COLO668 (cell line): ENCODE measurements around the gene FAM149B1.
"Not testable (repeated sequence)": the region's sequence is repeated elsewhere in the genome, so short reads cannot be mapped to it uniquely, and the experiment has no call there.

ENCODE experiments used
- DNase-seq: peaks from one replicate; lab custom pipeline; 2025; ENCODE audit not compliant: unreplicated experiment; lab: John Stamatoyannopoulos, UW

Gene FAM149B1

DNA sequence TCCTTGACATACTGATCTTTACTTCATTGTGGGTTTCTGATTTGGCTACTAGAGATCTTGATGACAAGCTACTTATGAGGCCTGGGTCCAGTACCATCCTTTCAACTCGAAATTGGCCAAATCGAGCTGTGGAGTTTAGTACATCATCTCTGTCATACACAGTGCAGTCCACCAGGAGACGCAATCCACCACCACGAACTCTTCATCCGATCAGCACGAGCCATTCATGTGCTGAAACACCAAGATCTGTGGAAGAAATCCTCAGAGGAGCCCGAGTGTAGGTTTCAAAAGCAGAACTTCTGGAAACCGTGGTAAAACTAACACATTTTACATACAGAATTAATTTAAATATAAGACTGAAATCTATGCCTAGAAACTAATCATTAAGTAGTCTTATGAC lies 65.0 kb downstream of the FAM149B1 start:
- no peak for DNase-seq

DNA sequence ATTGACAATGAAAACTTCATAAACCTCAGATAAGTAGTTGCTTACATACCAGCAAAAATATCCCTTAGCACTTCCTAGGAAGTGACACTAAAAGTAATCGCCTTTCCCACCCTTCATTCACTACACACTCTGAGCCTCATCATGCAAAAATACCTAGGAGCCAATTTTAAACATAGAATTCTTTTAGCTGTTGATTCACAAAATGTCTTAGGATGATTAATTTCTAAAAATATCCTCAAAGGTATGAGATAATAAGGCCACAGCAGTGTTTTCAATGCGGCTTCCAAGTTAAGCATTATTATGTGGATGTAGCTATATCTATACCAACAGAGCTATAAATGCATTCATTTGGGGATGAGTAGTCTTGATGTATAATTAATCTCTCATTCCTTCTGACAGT lies 66.0 kb downstream of the FAM149B1 start:
- no peak for DNase-seq

DNA sequence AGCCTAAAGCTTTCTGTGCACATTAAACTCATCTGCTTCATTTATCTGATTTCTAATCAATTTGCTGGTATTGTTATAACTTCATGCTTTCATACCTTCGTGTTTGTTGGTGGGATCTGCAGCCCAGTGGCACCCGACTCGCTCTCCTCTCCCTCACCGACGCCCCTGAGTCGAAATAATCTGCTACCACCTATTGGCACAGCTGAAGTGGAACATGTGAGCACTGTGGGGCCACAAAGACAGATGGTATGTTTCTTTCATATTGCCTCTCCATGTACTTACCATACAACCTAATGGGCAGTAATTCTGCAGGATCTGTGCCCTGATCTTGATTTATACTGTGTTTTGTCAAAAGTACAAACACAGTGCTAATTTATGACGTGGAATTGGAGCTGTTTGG lies 66.8 kb downstream of the FAM149B1 start:
- DNase-seq = no peak

DNA sequence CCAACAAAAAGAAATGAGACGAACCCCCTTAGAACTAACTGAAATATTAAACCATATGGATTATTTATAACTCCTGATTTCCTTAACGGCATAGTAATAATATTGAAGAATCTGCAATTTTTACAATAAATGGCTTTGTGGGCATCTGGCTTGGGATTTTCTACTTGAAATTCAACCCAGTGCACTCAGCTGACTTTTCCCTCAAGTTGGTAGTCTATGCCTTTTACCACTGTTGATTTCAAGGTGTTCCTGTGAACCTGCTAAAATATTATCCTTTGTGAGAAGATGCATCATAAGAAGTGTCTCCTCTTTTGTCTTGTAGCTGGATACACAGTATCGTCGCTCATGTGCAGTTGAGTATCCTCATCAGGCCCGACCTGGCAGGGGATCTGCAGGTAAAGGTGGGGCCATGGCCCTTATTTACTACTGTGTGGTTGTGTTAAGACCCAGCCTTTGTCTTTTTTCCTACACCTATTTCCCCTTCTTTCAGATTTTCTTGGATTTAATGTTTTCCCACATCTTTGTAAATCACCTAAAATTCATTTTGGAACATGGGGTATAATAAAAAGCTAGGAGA lies 71.2 kb downstream of the FAM149B1 start:
- DNase-seq = no peak

DNA sequence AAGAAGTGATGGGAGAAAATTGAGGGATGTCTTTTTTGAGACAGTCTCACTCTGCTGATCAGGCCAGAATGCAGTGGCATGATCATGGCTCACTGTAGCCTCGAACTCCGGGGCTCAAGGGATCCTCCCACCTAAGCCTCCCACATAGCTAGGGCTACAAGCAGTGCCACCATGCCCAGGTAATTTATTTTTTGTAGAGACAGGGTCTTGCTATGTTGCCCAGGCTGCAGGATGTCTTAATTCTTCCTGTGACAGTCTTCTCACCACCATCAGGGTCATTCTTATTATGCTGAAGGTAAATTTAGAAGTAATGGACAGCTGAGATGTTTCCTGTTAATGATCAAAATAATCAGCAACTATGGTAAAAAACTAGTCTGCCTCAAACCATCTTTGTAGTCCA lies 72.0 kb downstream of the FAM149B1 start:
- DNase-seq = no peak

DNA sequence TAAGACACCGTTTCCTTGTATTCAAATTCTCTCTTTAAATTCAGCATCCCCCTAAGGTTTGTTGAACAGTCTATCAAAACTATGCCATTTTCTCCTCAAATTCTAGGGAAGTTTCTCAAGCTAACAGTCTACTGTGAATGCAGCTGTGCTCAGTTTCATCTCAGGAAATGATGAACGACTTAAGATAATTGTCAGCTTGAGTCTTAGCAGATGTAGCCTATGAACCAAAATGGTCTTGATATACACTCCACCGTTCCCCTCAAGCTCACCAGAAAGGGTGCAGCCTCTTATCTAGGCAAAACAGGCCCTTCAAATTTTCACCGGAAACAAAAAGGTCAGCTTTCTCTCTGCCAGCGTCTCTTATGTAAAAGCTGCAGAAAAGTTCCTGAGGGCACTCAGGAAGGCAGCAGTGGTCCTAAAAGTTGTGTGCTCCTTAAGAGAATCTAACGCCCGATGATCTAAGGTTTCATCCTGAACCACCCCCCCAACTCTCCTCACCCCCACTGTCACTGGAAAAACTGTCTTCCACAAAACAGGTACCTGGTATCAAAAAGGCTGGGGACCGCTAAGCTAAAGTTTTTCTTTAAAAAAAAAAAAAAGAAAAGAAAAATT lies 77.1 kb downstream of the FAM149B1 start:
- no peak for DNase-seq

DNA sequence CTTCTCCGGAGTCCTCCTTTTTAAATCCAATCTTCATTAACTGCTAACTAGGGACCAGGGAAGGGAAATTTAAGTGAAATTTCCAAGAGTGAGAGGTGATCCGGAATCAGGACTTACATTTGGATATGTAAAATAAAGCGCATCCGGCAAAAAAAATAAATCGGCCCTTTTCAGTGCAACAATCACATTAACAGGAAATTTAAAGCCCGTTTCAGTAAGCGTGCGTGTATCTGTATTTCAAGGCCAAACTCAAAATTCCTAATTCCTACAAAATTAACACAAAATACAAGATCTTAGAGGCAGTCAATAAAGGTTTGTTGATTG lies 78.4 kb downstream of the FAM149B1 start:
- DNase-seq = no peak

DNA sequence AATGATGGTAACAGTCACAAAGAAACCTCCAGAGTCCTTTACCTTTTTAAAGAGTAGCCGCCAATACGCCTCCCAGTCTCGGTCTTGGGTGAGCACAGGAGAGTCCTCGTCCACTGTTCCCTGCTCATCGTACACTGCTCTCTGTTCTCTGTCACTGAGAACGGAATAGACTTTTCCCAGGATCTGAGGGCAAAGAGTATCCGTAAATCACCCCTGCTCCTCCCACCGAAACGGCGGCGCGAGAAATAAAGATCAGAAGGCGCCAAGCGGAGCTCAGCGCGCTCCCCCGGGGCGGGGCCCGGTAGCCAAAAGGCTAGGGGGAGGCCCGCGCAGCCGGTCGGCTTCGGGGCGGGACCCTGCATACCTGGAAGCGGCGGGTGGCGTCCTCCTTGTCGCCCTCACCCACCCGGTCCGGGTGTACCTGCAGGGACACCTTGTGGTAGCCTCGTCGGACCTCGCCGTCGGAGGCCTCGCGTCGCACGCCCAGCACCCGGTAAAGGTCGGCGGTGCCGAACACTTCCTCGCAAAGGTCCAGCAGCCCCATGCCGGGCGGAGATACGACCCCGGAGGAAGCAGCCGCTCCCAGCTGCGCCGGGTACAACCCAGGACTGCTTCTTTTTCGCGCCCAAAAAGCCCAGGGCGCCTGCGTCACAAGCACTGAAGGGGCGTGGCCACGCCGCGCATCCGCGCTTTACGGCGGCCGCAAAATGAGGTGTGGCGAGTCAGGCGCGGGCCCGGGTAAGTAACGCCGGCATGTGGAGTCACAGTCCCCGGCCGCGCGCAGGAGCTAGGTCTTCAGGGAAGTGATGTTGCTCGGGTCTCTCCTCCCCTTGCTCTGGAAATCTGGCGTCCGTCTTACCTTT lies 79.0 kb downstream of the FAM149B1 start, which contains the start of gene DNAJC9:
Gene DNAJC9 (minus strand): TSS at position 610 of the 863 bp plus-strand sequence. CDS start 66 bp downstream, at position 544.
- peak; percentile 94 for DNase-seq

DNA sequence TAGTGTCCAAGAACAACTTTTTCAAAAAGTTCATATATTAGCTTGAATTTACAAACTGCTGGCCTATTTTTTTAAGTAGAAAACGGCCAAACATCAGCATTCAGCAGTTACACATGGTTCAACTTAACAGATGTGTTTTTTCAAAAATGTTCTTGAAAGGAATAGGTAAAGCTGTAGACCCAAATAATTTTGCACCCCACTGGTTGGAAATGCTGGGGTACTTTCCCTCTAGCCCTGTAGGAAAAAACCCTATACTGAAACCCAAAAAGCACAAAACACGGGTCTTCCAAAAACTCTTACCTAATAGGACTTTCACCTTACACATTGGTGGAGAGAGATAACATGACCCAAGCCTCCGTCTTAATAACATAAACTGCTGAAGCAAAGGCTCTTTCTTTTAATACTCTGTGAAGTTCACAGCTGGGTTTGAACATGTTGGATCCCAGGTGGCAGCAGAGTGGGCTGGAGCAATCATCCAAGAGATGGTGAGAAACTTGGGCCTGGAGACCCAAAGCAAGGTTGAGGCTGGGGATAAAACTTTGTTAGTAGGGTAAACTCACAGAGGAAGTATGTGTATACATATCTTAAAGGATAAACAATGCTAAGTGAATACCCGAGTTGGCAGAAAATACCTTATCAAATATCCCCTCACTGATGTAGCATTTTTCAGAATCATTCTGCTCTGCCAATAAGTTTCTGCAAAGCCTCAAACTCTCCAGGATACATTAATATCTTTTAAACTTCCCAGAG lies 79.8 kb downstream of the FAM149B1 start:
- no peak for DNase-seq

DNA sequence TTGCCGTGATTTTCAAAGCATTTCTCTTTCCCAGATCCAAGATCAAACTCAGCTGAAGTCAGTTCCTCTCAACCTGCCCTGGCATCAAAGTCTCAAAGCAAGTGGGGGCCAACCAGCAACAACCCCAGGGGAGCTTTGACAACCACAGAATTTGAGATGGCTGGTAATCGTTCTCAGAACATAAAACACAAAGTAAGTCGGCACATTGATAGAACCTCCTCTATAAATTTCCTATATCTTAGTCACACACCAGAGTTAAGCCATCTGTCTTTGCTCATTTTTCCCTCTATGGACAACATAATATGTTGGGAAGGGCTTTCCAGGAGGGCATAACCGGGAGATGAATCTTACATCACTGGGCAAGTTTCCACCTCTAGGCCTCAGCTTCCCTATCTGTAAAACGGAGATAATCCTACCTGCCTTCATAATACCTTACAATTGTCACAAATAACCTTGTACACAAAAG lies 80.4 kb downstream of the FAM149B1 start:
- no peak for DNase-seq

DNA sequence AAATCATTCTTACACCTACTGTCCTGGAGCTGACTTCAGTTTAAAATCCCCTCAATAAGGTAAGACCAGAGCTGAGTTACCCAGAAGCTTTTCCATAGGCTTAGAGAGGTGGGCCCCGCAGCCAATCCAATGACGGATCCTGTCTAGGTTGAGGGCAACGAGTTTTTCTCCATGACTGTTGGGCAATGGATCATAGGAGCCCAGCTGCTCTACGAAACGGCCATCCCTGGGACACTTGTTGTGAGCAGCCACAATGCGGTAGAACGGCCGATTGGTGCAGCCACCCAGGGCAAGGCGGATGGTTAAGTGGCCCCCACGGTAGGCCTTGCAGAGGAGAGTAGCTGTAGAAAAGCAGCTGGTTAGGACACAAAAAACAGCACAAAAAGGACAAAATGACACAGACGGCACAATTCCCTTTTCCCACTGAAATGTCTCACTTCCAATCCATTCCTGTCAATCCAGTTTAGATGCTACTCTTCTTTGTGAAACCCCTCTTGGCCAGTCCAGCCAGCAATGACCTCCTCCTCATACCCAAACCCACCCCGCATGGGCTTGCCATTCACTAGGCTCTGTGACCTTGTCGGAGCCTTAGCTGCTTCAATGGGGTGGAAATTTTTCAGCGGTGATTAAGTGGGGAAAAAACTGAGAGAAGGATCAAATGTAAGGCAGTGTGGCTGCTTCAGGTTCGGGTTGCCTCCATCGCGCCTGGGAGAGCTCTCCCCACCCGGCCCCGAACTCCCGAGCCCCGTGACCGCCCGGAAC lies 83.9 kb downstream of the FAM149B1 start:
- DNase-seq = peak; percentile 16

DNA sequence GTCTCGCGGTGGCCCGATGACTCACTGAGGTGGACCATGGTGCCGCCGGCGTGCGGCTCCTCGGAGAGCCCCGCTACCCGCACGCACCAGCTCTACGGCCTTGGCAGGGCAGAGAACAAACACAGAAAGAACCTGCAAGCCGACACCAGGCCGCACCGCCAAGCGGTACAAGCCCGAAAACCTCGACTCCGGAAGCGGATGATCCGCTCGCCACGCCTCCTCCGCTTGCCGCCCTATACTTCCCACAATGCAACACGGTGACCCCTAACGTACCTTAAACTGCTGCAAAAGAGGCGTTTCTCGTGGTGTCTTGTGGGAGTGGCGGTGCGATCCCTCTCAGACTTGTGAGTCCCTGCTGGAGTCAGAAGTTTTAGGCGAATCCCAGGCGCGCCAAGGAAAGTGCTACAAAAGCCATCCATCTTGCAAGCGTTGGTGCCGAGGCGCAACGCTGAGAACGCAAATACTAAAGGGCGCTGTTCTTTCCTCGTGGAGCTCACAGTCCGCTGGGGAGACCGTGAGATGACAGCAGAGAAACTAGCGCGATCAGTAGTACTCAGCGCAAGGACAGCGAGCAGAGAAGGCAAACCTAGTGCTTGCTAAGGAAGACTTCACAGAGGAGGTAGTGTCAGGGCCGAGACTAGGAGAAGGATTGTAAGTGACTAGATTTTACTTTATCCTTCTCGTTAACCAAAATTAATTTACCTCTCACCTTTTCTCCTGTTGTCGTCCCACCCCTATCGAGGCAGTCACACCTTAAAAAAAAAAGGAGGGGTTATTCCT lies 84.7 kb downstream of the FAM149B1 start, which contains the start of gene MRPS16:
Gene MRPS16 (minus strand): TSS at position 200 of the 780 bp plus-strand sequence. CDS start 162 bp downstream, at position 38.
- DNase-seq = peak; percentile 88

DNA sequence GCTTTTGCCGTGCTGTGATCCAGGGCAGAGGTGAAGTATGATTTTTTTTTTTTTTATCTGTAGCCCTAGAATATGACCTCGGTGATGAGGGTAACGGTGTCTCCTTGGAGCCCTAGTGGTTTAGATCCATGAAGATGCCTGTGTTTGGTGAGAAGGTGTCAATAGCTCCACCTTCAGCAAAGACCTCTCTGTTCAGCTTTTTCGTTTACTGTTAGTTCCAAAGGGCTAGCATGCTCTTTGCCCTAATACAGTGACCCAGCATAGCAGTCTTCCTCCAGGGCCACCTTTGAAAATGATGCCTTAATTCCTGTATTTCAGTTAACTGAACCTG lies 85.3 kb downstream of the FAM149B1 start:
- no peak for DNase-seq

DNA sequence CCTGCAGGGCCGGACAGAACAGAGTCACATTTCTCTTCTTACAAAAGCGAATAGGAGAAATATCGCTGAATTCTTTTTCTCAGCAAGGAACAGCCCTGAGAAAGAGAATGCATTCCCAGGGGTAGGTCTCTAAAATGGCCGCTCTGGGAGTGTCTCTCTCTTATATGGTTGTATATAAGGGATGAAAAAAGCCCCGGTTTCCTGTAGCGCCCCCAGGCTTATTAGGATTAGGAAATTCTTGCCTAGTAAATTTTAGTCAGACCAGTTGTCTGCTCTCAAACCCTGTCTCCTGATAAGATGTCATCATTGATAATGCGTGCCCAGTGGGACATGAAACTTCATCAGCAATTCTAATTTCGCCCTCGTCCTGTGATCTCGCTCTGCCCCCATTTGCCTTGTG lies 90.7 kb downstream of the FAM149B1 start:
- DNase-seq = not testable (repeated sequence)

DNA sequence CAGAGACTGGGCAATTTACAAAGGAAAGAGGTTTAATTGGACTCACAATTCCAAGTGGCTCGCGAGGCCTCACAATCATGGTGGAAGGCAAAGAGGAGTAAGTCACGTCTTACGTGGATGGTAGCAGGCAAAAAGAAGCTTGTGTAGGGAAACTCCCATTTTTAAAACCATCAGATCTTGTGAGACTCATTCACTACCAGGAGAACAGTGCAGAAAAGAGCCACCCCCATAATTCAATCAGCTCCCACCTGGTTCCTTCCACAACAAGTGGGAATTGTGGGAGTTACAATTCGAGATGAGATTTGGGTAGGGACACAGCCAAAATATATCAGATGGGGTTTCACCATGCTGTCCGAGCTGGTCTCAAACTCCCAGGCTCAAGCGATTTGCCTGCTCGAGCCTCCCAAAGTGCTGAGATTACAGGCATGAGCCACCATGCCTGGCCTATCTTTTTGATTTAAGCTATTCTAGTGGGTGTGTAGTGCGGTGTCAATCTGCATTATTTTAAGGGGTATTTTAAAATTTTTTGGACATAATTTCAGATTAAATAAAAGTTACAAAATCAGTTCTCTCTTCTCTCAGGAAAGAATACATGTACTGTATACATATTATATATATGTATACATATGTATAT lies 93.6 kb downstream of the FAM149B1 start:
- no peak for DNase-seq

DNA sequence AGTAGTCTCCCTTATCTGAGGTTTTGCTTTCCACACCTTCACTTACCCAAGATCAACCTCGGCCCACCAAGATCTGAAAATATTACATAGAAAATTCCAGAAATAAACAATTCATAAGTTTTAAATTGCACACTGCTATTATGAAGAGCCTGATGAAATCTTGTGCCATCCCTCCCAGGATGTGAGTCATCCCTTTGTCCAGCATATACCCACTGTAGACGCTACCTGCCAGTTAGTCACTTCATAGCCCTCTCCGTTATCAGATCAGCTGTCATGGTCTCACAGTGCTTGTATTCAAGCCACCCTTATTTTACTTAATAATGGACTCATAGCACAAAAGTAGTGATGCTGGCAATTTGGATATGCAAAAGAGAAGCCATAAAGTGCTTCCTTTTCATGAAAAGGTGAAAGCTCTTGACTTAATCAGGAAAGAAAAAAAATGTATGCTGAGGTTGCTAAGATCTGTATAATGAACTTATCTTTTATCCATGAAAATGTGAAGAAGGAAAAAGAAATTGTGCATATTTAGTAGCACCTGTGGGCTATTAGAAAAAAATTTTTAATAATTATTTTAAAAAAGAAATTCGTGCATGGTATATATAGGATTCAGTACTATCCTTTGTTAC lies 94.3 kb downstream of the FAM149B1 start:
- DNase-seq = no peak

DNA sequence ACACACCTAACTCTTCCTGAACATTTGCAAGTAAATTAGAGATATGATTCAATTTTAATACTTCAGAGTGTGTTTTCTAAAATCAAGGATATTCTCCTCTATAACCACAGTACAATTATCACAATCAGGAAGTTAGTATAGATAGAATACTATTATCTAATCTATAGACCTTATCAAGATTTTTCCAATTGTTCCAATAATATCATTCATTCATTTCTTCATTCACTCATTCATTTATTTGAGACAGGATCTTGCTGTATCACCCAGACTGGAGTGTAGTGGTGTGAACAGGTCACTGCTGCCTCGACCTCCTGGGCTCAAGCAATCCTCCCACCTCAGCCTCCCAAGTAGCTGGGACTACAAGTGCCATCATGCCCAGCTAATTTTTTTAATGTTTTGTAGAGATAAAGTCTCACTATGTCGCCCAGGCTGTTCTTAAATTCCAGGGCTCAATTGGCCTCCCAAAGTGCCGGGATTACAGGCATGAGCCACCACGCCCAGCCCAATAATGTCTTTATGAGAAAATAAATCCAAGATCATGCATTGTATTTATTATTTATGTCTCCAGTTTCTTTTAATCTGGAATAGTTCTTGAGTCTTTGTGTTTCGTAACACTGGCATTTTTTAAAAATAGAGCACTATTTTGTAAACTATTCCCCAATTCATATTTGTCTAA lies 95.1 kb downstream of the FAM149B1 start:
- no peak for DNase-seq

DNA sequence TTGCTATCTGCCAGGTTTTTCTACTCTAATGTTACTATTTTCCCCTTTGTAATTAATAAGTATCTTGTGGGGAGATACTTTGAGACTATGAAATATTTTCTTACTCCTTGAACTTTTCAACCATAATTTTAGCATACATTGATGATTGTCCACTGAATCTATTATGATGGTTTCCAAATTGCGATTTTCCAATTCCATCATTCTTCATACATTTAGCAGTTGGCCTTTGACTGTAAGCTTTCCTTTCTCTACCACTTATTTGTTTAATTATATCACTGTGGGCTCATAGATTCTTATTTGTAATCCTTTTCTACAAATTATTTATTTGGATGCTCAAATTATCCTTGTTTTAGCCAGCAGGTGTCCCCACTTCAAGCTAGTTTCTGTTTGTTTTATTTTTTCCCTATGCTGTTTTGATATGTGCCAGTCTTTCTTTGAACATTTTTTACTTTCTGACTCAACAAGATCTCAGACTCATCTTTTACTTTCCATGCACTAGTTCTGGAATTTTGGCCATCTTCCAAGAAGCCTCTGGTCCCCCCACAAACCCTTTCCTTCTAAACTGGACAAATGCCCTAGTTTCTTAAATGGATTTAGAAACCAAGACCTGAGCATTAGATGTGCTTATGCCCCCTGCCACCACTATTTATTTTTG lies 95.9 kb downstream of the FAM149B1 start:
- DNase-seq = no peak
